MM.1S (cell line): ENCODE results near the gene LMOD3.

Experiments
- EZH2 ChIP-seq: fragments of 300-600 bp; sonication (generic); optimal IDR thresholded peaks from 2 replicates; pipeline ENCODE3; 2017; ENCODE audit warnings: low read depth, mild to moderate bottlenecking, antibody characterized with exemption, low read length, mixed read lengths
- EZH2phosphoT487 ChIP-seq: fragments of 300-600 bp; sonication (generic); IDR thresholded peaks from 2 replicates; pipeline ENCODE4 v1.6.1; 2018; ENCODE audit warnings: antibody characterized with exemption, low read length
- TF ChIP-seq, protein P1 (sequence below): fragments of 300-600 bp; sonication (generic); IDR thresholded peaks from 2 replicates; pipeline ENCODE4 v1.5.1; 2016; ENCODE audit warnings: antibody characterized with exemption, low read length, mixed read lengths

DNA sequence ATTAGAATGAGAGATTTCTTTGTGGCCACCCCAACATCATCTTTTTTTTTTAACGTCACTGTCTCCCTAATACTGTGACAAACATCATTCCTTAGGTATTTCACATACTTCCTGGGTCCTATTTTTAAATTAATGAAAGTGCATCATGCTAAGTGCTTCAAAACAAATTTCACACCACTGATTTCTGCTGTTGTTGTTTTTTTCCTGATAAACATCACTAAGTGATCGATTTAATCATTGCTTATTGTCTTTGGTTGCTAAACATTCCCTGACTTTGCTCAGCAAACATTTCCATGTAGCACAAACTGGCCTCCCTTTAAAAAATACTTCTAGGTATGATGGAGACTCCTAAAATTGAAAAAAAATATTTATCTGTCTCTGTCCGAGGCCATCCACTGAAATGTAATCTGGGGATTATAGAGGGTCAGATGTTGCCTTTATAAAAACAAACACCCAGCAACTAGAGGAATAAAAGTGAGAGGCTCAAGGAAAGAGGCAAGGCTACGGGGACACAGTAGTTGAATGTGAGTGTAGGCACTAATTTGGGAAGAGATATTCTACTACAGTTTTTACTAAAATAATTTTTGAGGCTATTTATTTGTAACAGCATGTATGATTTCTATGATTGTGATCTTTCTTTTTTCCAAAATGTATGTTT, 20.5 kb upstream of the LMOD3 start:
- TF ChIP-seq, protein P1, sequence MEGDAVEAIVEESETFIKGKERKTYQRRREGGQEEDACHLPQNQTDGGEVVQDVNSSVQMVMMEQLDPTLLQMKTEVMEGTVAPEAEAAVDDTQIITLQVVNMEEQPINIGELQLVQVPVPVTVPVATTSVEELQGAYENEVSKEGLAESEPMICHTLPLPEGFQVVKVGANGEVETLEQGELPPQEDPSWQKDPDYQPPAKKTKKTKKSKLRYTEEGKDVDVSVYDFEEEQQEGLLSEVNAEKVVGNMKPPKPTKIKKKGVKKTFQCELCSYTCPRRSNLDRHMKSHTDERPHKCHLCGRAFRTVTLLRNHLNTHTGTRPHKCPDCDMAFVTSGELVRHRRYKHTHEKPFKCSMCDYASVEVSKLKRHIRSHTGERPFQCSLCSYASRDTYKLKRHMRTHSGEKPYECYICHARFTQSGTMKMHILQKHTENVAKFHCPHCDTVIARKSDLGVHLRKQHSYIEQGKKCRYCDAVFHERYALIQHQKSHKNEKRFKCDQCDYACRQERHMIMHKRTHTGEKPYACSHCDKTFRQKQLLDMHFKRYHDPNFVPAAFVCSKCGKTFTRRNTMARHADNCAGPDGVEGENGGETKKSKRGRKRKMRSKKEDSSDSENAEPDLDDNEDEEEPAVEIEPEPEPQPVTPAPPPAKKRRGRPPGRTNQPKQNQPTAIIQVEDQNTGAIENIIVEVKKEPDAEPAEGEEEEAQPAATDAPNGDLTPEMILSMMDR: no peak
- TF ChIP-seq EZH2 (no peak), EZH2phosphoT487 (no peak)
